ENCODE measurements around the gene SNED1. TPM values are rescaled to one million over a fixed set of nuclear protein-coding genes. Genes with fewer than 3 reads are reported as not detected.
"Not testable (repeated sequence)": the region's sequence is repeated elsewhere in the genome, so short reads cannot be mapped to it uniquely, and the experiment has no call there.

The SNED1 gene
- total RNA-seq, 1 experiment from 2014 or later: 18.3 TPM

- Histone ChIP-seq H3K9me3 (replicated peaks) (no peaks in the 10 kb centered on the region), H3K4me3 (no peak overlapping the region), H3K27ac (no peak overlapping the region), H3K27me3 (replicated peaks) (no peaks in the 10 kb centered on the region), H3K36me3 (peaks cover 72% of the 10 kb centered on the region), H3K4me1 (replicated peaks) (peaks cover 17% of the 10 kb centered on the region)
- no peak for DNase-seq (ENCODE audit: low read depth in 1 of 2, low spot score in 2 of 2)
Observed at GRCh38 chr2:241099246-241099645, 100.8 kb downstream of the SNED1 start.

GRCh38 chr2:241102239-241102803 lies 103.9 kb downstream of the SNED1 start, which contains the start of gene MTERF4:
Gene MTERF4 (minus strand): TSS chr2:241102287. CDS start chr2:241102273, 14 bp downstream.
- Histone ChIP-seq H3K36me3 (peaks cover 51% of the 10 kb centered on the region), H3K27ac (peak within 1 kb of the TSS; percentile 25), H3K9me3 (replicated peaks) (no peaks in the 10 kb centered on the region), H3K27me3 (replicated peaks) (no peaks in the 10 kb centered on the region), H3K4me1 (replicated peaks) (peaks cover 17% of the 10 kb centered on the region), H3K4me3 (peak within 1 kb of the TSS; percentile 59)
- DNase-seq (ENCODE audit: low read depth in 1 of 2, low spot score in 2 of 2): peak; percentile 81 to 82

GRCh38 chr2:241103176-241103595 lies 104.8 kb downstream of the SNED1 start:
- H3K27ac ChIP-seq: no peak overlapping the region
- peaks cover 17% of the 10 kb centered on the region for H3K4me1 ChIP-seq (replicated peaks)
- peak overlapping the region; percentile 59 for H3K4me3 ChIP-seq
- no peaks in the 10 kb centered on the region for H3K27me3 ChIP-seq (replicated peaks)
- H3K9me3 ChIP-seq (replicated peaks): no peaks in the 10 kb centered on the region
- no peak for DNase-seq (ENCODE audit: low read depth in 1 of 2, low spot score in 2 of 2)
- peaks cover 50% of the 10 kb centered on the region for H3K36me3 ChIP-seq

GRCh38 chr2:241104611-241105010 lies 106.2 kb downstream of the SNED1 start:
- not testable (repeated sequence) for H3K27me3 ChIP-seq (replicated peaks); DNase-seq (ENCODE audit: low read depth in 1 of 2, low spot score in 2 of 2); H3K9me3 ChIP-seq (replicated peaks); H3K27ac ChIP-seq; H3K4me3 ChIP-seq
- peaks cover 40% of the 10 kb centered on the region for H3K36me3 ChIP-seq
- H3K4me1 ChIP-seq (replicated peaks): peaks cover 17% of the 10 kb centered on the region

GRCh38 chr2:241105641-241106040 lies 107.2 kb downstream of the SNED1 start:
- H3K27me3 ChIP-seq (replicated peaks): no peaks in the 10 kb centered on the region
- H3K4me3 ChIP-seq: no peak overlapping the region
- H3K4me1 ChIP-seq (replicated peaks): peaks cover 17% of the 10 kb centered on the region
- peaks cover 32% of the 10 kb centered on the region for H3K36me3 ChIP-seq
- DNase-seq (ENCODE audit: low read depth in 1 of 2, low spot score in 2 of 2): no peak
- H3K9me3 ChIP-seq (replicated peaks): no peaks in the 10 kb centered on the region
- H3K27ac ChIP-seq: no peak overlapping the region

DNA sequence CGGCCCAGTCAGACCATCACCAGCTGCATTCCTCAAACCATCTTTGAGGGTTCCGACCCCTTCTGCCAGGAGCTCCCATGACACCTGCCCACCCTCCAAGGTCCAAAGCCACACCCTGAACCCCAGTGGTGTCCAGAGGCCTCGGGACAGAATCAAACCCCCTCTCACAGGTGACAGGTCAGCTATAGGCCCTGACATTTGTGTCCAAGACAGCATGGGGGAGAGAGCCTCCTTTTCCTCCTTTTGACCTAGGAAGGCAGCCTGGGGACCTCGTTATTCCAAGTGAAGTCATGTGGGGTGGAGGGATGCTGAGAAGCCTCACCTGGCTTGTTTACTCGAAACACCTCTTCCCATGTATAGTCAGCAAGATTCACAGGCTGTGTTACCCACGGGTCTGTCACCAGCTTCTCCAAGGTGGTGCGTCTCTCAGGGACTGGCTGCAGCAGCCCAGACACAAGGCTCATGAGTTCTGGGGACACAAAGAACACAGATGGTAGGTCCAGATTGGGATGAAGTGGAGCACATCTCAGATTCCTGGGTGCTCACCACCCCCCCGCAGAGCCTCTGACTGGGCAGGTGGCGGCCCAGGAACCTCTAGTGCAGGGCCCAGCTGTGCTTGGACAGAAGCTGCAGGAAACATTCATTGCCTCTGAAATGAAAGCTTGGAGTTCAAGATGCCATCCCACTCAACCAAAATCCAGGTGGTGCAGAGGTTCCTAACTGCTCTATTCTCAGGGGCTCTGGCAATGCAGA lies 108.8 kb downstream of the SNED1 start:
- H3K4me3 ChIP-seq: no peak overlapping the region
- peaks cover 34% of the 10 kb centered on the region for H3K36me3 ChIP-seq
- no peaks in the 10 kb centered on the region for H3K9me3 ChIP-seq (replicated peaks)
- no peak overlapping the region for H3K27ac ChIP-seq
- DNase-seq (ENCODE audit: low read depth in 1 of 2, low spot score in 2 of 2): no peak
- H3K27me3 ChIP-seq (replicated peaks): no peaks in the 10 kb centered on the region
- H3K4me1 ChIP-seq (replicated peaks): peaks cover 7% of the 10 kb centered on the region; the same call in 1 of the 2 replicates

DNA sequence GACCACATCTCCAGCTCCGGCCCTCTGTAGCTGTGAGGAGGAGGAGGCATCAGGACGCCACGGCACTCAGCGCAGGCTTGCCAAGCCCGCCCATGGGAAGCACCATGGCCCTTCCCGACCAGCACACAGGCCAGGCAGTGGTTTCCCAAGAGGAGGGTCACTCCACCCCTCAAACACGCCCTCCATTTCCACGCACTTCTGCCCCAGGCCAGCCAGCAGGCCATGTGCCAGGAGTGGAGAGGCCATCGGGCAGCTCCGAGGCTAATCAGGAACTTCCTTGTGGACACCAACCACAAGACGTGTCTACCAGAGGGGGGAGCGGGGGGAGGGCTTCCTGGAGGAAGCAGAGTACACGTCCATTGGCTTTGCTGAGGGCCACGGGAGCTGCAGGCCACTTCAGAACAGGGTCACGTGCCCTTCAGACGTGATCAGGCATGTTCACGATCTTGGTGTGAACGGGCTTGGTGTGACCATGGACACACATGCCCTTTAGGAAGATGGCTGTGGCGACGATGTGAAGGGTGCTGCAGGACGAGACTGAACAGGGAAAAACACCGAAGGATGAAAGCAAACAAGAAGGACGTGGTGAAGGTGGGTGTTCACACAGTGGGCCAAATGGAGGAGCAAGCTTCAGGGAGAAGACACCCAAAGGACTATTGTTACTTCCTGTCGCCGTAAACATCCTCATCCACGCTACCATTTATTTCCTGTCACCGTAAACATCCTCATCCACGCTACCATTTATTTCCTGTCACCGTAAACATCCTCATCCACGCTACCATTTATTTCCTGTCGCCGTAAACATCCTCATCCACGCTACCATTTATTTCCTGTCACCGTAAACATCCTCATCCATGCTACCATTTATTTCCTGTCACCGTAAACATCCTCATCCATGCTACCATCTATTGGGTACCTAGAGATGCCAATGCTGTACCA lies 110.1 kb downstream of the SNED1 start:
- no peaks in the 10 kb centered on the region for H3K27me3 ChIP-seq (replicated peaks)
- no peaks in the 10 kb centered on the region for H3K9me3 ChIP-seq (replicated peaks)
- H3K4me1 ChIP-seq (replicated peaks): no peaks in the 10 kb centered on the region
- no peak overlapping the region for H3K27ac ChIP-seq
- no peak overlapping the region for H3K4me3 ChIP-seq
- DNase-seq (ENCODE audit: low read depth in 1 of 2, low spot score in 2 of 2): no peak
- peaks cover 37% of the 10 kb centered on the region for H3K36me3 ChIP-seq

GRCh38 chr2:241109210-241110088 lies 111.0 kb downstream of the SNED1 start:
- H3K4me3 ChIP-seq: no peak overlapping the region
- H3K9me3 ChIP-seq (replicated peaks): no peaks in the 10 kb centered on the region
- H3K36me3 ChIP-seq: peaks cover 43% of the 10 kb centered on the region
- no peak for DNase-seq (ENCODE audit: low read depth in 1 of 2, low spot score in 2 of 2)
- H3K4me1 ChIP-seq (replicated peaks): no peaks in the 10 kb centered on the region
- no peak overlapping the region for H3K27ac ChIP-seq
- no peaks in the 10 kb centered on the region for H3K27me3 ChIP-seq (replicated peaks)

DNA sequence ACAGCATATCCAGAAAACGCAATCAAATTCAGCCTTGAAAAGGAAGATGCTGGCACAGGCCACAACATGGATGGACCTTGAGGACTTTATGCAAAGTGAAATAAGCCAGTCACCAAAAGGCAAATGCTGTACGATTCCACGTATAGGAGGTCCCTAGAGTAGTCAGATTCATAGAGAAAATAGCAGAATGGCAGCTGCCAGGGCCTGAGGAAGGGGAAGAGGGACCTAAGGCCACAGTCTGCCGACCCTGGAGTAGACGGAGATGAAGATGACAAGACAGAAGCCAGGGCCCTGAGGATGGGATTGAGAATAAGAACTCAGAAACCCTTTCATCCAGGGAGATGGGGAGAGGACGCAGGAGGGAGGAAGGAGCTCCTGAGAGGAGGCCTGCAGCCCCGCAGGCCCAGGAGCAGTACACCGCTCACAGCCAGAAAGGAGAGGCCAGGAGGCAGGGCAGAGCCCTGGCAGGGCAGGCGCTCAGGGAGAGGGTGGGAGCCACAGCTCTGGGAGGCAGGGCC lies 111.7 kb downstream of the SNED1 start:
- no peaks in the 10 kb centered on the region for H3K9me3 ChIP-seq (replicated peaks)
- H3K27ac ChIP-seq: no peak overlapping the region
- H3K27me3 ChIP-seq (replicated peaks): no peaks in the 10 kb centered on the region
- no peaks in the 10 kb centered on the region for H3K4me1 ChIP-seq (replicated peaks)
- peaks cover 50% of the 10 kb centered on the region for H3K36me3 ChIP-seq
- no peak for DNase-seq (ENCODE audit: low read depth in 1 of 2, low spot score in 2 of 2)
- H3K4me3 ChIP-seq: no peak overlapping the region

DNA sequence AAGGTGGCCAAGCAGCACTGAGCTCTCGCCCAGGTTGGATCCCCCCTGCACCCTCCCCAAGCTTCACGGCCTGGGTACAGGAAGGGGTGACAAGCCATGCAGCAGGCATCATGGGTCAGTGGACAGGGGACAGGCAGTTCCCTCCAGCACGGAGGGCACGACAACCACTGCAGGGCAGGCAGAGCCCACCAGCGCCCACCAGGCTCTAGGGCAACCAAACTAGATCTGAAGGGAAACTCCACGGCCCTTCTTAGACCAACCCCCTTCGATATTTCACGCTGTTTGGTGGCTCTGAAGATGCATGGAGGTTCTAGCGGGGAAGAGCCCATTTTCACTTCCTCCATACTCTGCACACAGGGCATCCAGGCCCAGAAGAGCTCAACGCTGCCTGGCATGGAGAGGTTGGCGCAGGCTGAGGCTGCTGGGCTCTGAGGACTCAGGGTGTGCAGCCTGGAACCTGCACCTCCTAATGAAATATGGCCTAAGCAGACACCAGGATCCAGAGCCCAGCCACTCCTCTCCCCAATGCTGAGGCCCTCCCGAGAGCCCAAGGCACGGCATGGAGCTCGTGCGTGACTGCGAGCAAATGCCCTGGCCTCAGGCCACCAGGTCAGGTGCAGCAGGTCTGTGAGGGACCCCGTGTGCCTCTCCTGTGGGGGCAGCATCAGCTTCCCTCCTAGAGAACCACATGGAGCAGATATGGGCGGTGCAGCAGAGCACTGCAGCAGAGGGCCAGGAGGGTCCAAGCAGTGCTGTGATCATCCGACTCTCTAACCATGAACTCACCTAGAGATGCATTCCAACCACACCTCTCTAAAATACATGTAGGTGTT lies 112.4 kb downstream of the SNED1 start:
- Histone ChIP-seq H3K9me3 (replicated peaks) (no peaks in the 10 kb centered on the region), H3K27ac (no peak overlapping the region), H3K4me1 (replicated peaks) (no peaks in the 10 kb centered on the region), H3K4me3 (no peak overlapping the region), H3K36me3 (peaks cover 51% of the 10 kb centered on the region), H3K27me3 (replicated peaks) (no peaks in the 10 kb centered on the region)
- no peak for DNase-seq (ENCODE audit: low read depth in 1 of 2, low spot score in 2 of 2)

DNA sequence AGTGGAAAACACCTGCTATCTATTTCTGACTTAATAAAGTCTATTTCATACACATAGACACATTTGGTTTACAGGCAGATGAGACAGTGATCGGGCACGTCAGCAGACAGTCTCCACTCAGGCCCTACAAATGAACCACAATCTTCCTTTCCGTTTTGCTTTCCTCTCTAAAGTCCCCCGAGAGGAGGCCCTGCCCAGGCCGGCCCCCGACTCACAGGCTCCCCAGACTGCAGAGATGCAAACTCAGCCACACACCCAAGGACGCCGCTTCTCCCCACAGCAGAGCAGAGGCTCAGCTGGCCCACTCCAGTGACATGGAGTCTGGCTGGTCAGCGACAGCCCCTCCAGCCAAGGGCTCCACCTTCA lies 113.0 kb downstream of the SNED1 start:
- DNase-seq (ENCODE audit: low read depth in 1 of 2, low spot score in 2 of 2): no peak
- H3K9me3 ChIP-seq (replicated peaks): no peaks in the 10 kb centered on the region

DNA sequence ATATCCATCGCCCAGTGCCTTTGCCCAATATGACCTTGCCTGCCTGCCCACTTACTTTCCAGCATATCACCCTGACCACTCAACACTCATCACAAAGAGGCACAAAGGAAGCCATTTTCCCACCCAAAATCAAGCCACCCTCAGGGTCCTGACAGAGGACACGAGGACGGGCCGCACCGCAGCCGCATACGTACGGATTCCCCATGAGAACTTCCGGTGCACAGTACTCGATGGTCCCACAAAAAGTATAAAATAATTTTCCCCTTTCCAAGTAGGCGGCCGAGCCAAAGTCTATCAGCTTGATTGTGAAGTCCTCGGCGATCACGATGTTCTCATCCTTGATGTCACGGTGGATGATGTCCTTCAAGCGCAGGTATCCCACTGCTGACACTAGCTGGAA lies 113.6 kb downstream of the SNED1 start:
- H3K9me3 ChIP-seq (replicated peaks): no peaks in the 10 kb centered on the region
- no peak for DNase-seq (ENCODE audit: low read depth in 1 of 2, low spot score in 2 of 2)
- H3K4me3 ChIP-seq: no peak overlapping the region
- H3K27ac ChIP-seq: no peak overlapping the region
- H3K27me3 ChIP-seq (replicated peaks): no peaks in the 10 kb centered on the region
- no peaks in the 10 kb centered on the region for H3K4me1 ChIP-seq (replicated peaks)
- peaks cover 44% of the 10 kb centered on the region for H3K36me3 ChIP-seq

More for the DNA sequence above, 113.0 kb downstream of the SNED1 start:
- peaks cover 47% of the 10 kb centered on the region for H3K36me3 ChIP-seq
- H3K27ac ChIP-seq: no peak overlapping the region
- no peaks in the 10 kb centered on the region for H3K4me1 ChIP-seq (replicated peaks)
- H3K27me3 ChIP-seq (replicated peaks): no peaks in the 10 kb centered on the region
- H3K4me3 ChIP-seq: no peak overlapping the region
